HepG2 (cell line): Measurements from ENCODE around the gene TTF2. TPM values are rescaled to one million over a fixed set of nuclear protein-coding genes. Genes with fewer than 3 reads are reported as not detected.

ENCODE experiments used
- ATAC-seq: fragments of 200-7000 bp; cut with Tn5 transposase; 3 replicates; pipeline ENCODE4 v1.9.1; 2020; ENCODE audit warnings: mild to moderate bottlenecking, moderate library complexity
- BruUV-seq: library from RNA; stranded (reverse); fragments of 400-500 nt; replicated peaks from 2 replicates; lab custom pipeline; 2021; lab: Mats Ljungman, UMichigan
- CTCF ChIA-PET: fragments of 300-600 bp; formaldehyde crosslinking; extraction: SDS; loops from one replicate; lab custom pipeline; 2021; ENCODE audit warnings: low total read pairs, inconsistent platforms, low intra/inter-chr PET ratio; lab: Yijun Ruan, JAX
- POLR2A ChIA-PET: fragments of 350-600 bp; sonication (Branson Sonifier 250); formaldehyde crosslinking; loops from one replicate; lab custom pipeline; 2020; ENCODE audit warnings: antibody characterized with exemption, inconsistent platforms; lab: Yijun Ruan, JAX
- DNase-seq: peaks from one replicate; pipeline ENCODE4 v3.0.0-alpha.2; 2015; ENCODE audit warnings: low spot score
- FAIRE-seq: peaks from 3 replicates; lab custom pipeline; 2011; peaks lifted over from hg19 to GRCh38; lab: Jason Lieb, UNC
- H2AFZ ChIP-seq: one replicate; pipeline ENCODE4 v1.6.1; 2011; ENCODE audit warnings: low read length, inconsistent platforms
- H3K27ac ChIP-seq: fragments of 300-600 bp; 3 replicates; pipeline ENCODE4 v1.8.0; 2011; ENCODE audit warnings: mixed run types, mild to moderate bottlenecking, mixed read lengths, low read length, inconsistent platforms; ENCODE audit not compliant: insufficient read depth; ENCODE audit errors: extremely low read length
- H3K27me3 ChIP-seq, 2 experiments: fragments of 200-600 bp in 1 of 2; 2 replicates in 1 of 2; 3 replicates in 1 of 2; pipeline versions ENCODE4 v1.6.0 to v1.8.0; 2011; ENCODE audit warnings: low read length in 2 of 2, mild to moderate bottlenecking in 2 of 2, moderate library complexity in 2 of 2, inconsistent platforms in 1 of 2; ENCODE audit not compliant: insufficient read depth in 2 of 2, control insufficient read depth in 1 of 2
- H3K36me3 ChIP-seq, 2 experiments: fragments of 200-600 bp in 1 of 2; replicated peaks in 1 of 2; 2 replicates in 1 of 2; 3 replicates in 1 of 2; pipeline versions ENCODE4 v1.5.1 to v1.8.0; 2011; ENCODE audit warnings: low read length in 2 of 2, inconsistent platforms in 1 of 2; ENCODE audit not compliant: insufficient read depth in 2 of 2, control insufficient read depth in 1 of 2
- H3K4me1 ChIP-seq: 2 replicates; pipeline ENCODE4 v1.5.1; 2012; ENCODE audit warnings: low read length, inconsistent platforms; ENCODE audit not compliant: insufficient read depth
- H3K4me2 ChIP-seq: 2 replicates; pipeline ENCODE4 v1.6.0; 2011; ENCODE audit warnings: low read depth, low read length, inconsistent platforms
- H3K4me3 ChIP-seq, 3 experiments: fragments of 200-600 bp in 1 of 3; sonication (generic), shearing (Covaris generic) in 1 of 3; replicated peaks in 1 of 3; 2 replicates each; pipeline ENCODE4 v1.5.1; 2011 to 2016; ENCODE audit warnings: low read length in 3 of 3, inconsistent platforms in 2 of 3, low read depth in 2 of 3, mild to moderate bottlenecking in 2 of 3, control low read depth in 1 of 3, mixed read lengths in 1 of 3; ENCODE audit not compliant: insufficient read depth in 1 of 3
- H3K79me2 ChIP-seq: one replicate; pipeline ENCODE4 v1.6.1; 2011; ENCODE audit warnings: low read length, inconsistent platforms; ENCODE audit not compliant: insufficient read depth
- H3K9ac ChIP-seq: 2 replicates; pipeline ENCODE4 v1.6.0; 2011; ENCODE audit warnings: mild to moderate bottlenecking, low read depth, low read length, inconsistent platforms; ENCODE audit not compliant: insufficient read depth
- H3K9me3 ChIP-seq: 2 replicates; pipeline ENCODE4 v1.5.1; 2012; ENCODE audit warnings: mild to moderate bottlenecking, low read length
- H4K20me1 ChIP-seq: 2 replicates; pipeline ENCODE4 v1.6.0; 2011; ENCODE audit warnings: inconsistent platforms, mild to moderate bottlenecking, low read length, moderate library complexity; ENCODE audit not compliant: insufficient read depth
- ARNTL ChIP-seq: sonication (generic); formaldehyde crosslinking; IDR thresholded peaks from 2 replicates; pipeline ENCODE4 v1.4.0; 2020; ENCODE audit warnings: mild to moderate bottlenecking, missing genetic modification reagents
- FOXA3 ChIP-seq: IDR thresholded peaks from 2 replicates; pipeline ENCODE4 v1.6.1; 2016; ENCODE audit warnings: missing genetic modification reagents, missing compliant biosample characterization
- GTF3A ChIP-seq: sonication (generic); formaldehyde crosslinking; conservative IDR thresholded peaks from 2 replicates; pipeline ENCODE4 v1.4.0; 2020; ENCODE audit warnings: mild to moderate bottlenecking, missing genetic modification reagents
- MEF2D ChIP-seq: sonication (generic); formaldehyde crosslinking; IDR thresholded peaks from 2 replicates; pipeline ENCODE4 v1.5.1; 2020; ENCODE audit warnings: mild to moderate bottlenecking, missing genetic modification reagents
- MYC ChIP-seq: sonication (generic); formaldehyde crosslinking; IDR thresholded peaks from 2 replicates; pipeline ENCODE4 v1.9.0; 2021; ENCODE audit warnings: missing genetic modification reagents, borderline replicate concordance
- NR3C1 ChIP-seq: sonication (generic); formaldehyde crosslinking; IDR thresholded peaks from 2 replicates; pipeline ENCODE4 v1.4.0; 2020; ENCODE audit warnings: missing genetic modification reagents
- RXRA ChIP-seq: sonication (generic); formaldehyde crosslinking; IDR thresholded peaks from 2 replicates; pipeline ENCODE4 v1.5.1; 2020; ENCODE audit warnings: missing genetic modification reagents
- SIX4 ChIP-seq: sonication (generic); formaldehyde crosslinking; IDR thresholded peaks from 2 replicates; pipeline ENCODE4 v1.4.0; 2020; ENCODE audit warnings: missing genetic modification reagents
- SP5 ChIP-seq: IDR thresholded peaks from 2 replicates; pipeline ENCODE4 v1.6.1; 2016; ENCODE audit warnings: low read depth, borderline replicate concordance
- XBP1 ChIP-seq: sonication (generic); formaldehyde crosslinking; IDR thresholded peaks from 2 replicates; pipeline ENCODE4 v1.5.0; 2020; ENCODE audit warnings: missing genetic modification reagents
- ZBTB26 ChIP-seq: IDR thresholded peaks from 2 replicates; pipeline ENCODE4 v1.6.1; 2016; ENCODE audit warnings: missing compliant biosample characterization, missing genetic modification reagents, borderline replicate concordance
- ZFP1 ChIP-seq: IDR thresholded peaks from 2 replicates; pipeline ENCODE4 v1.6.1; 2016
- ZNF282 ChIP-seq: fragments of 450-650 bp; IDR thresholded peaks from 2 replicates; pipeline ENCODE4 v1.6.1; 2018; ENCODE audit not compliant: partially characterized antibody
- ZNF446 ChIP-seq: sonication (generic); formaldehyde crosslinking; IDR thresholded peaks from 2 replicates; pipeline ENCODE4 v1.5.0; 2020; ENCODE audit warnings: mild to moderate bottlenecking, missing genetic modification reagents
- ZNF670 ChIP-seq: sonication (generic); formaldehyde crosslinking; IDR thresholded peaks from 2 replicates; pipeline ENCODE4 v1.8.0; 2022; ENCODE audit warnings: mild to moderate bottlenecking, missing genetic modification reagents, borderline replicate concordance
- ZZZ3 ChIP-seq: sonication (generic); formaldehyde crosslinking; IDR thresholded peaks from 2 replicates; pipeline ENCODE4 v1.4.0; 2020; ENCODE audit warnings: missing genetic modification reagents, mild to moderate bottlenecking, borderline replicate concordance
- WGBS: methylation state at CpG from one replicate; pipeline ENCODE4 v1.1.6; 2017; ENCODE audit warnings: low lambda C conversion rate; 5-methylcytosine and 5-hydroxymethylcytosine counted together
- in situ Hi-C: cut with HindIII; loops from 2 replicates; pipeline ENCODE4 v1.10.0; 2017; ENCODE audit warnings: low pct_unique_long_range_greater_than_20kb; ENCODE audit not compliant: extremely low pct_ligation_motif_present
- intact Hi-C: fragments of 100-400 bp; cut with micrococcal nuclease; formaldehyde crosslinking; loops from one replicate; pipeline ENCODE4 v1.10.0; 2022; ENCODE audit not compliant: unreplicated experiment
- polyA plus RNA-seq, 8 experiments: library from polyadenylated mRNA; depleted of rRNA in 3 of 8; stranded (reverse) in 7 of 8; unstranded in 1 of 8; fragments of >200 nt; fragmentation: Illumina TruSeq in 4 of 8; extraction: Trizol in 4 of 8; gene quantifications; 2 replicates each; pipeline versions ENCODE4 v1.2.1 to v1.2.3, GENCODE V29; 2011 to 2016; ENCODE audit warnings: low read depth in 4 of 8, missing spikeins in 1 of 8, mixed read lengths in 1 of 8; ENCODE audit not compliant: insufficient read depth in 1 of 8
- total RNA-seq, 5 experiments: library from RNA; depleted of rRNA; stranded (reverse); fragments of >200 nt; fragmentation: Illumina TruSeq; extraction: Trizol; gene quantifications; 2 replicates each; pipeline ENCODE4 v1.2.3, GENCODE V29; 2016; ENCODE audit warnings: low read depth in 1 of 5
- TF ChIP-seq, protein P1 (sequence below): sonication (generic); formaldehyde crosslinking; IDR thresholded peaks from 2 replicates; pipeline ENCODE4 v1.8.1; 2023; ENCODE audit warnings: mild to moderate bottlenecking, missing genetic modification reagents, borderline replicate concordance
- TF ChIP-seq, protein P2 (sequence below): sonication (generic); formaldehyde crosslinking; IDR thresholded peaks from 2 replicates; pipeline ENCODE4 v1.4.0; 2020; ENCODE audit warnings: missing genetic modification reagents

The TTF2 gene
- total and polyA plus RNA-seq, 2 of the 13 experiments (the other 11 are each of a cell fraction or from before 2014, with no cell fraction given), result 12.8 to 48.9 TPM

DNA sequence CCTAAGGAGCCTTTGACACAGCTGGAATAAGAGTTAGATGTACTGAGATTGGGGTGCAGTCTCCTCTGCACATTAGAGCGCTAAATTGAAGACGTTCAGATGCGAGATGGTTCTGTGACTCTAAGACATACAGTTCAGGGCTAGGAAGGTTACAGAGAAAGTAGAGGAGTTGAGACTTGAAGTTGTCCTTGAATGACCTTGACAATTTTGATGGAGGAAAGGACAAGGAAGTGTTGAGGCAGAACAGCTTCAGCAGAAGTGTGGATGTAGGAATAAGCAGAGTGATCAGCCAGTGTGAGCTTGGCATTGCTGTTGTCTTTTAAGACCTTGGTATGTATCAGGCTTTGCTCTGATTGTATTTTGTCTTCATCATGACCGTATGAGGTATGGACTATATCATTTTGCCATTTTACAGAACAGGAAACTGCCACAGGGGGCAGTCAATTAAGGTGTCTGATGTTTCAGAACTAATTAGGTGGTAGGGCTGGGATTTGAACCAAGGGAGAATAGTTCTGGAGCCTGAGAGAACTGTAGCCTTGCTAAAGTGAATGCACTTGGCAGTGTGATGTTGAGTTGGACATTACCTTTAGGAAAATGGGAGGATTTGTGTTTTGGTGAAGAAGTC lies 9.2 kb downstream of the TTF2 start:
- no peak for DNase-seq
- Histone ChIP-seq H3K4me3 (no peak overlapping the region), H3K27ac (no peak overlapping the region), H2AFZ (no peak overlapping the region), H3K27me3 (no peaks in the 10 kb centered on the region)
- CTCF ChIA-PET, result interaction anchor here (2.3 kb wide), 1 partner anchor 59 kb away, joined by 23 read pairs; no protein-coding TSS in a partner anchor
- no peak for ATAC-seq
- no TSS peak for BruUV-seq
- intact Hi-C loops, result no loop called here
- TF ChIP-seq ARNTL (CRISPR knock-in tag), result no peak
- no peak for TF ChIP-seq SIX4 (CRISPR knock-in tag)
- TF ChIP-seq ZBTB26 (CRISPR knock-in tag), result no peak
- TF ChIP-seq ZZZ3 (CRISPR knock-in tag), result no peak
- TF ChIP-seq ZFP1 (CRISPR knock-in tag), result no peak
- no peak for TF ChIP-seq ZNF282
- TF ChIP-seq ZNF446, result no peak
- no peak for TF ChIP-seq ZNF670 (CRISPR knock-in tag)
- TF ChIP-seq GTF3A, result no peak
- TF ChIP-seq, protein P1, sequence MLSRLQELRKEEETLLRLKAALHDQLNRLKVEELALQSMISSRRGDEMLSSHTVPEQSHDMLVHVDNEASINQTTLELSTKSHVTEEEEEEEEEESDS (CRISPR knock-in tag), result no peak
- TF ChIP-seq NR3C1 (CRISPR knock-in tag), result no peak
- TF ChIP-seq SP5 (CRISPR knock-in tag), result no peak
- TF ChIP-seq, protein P2, sequence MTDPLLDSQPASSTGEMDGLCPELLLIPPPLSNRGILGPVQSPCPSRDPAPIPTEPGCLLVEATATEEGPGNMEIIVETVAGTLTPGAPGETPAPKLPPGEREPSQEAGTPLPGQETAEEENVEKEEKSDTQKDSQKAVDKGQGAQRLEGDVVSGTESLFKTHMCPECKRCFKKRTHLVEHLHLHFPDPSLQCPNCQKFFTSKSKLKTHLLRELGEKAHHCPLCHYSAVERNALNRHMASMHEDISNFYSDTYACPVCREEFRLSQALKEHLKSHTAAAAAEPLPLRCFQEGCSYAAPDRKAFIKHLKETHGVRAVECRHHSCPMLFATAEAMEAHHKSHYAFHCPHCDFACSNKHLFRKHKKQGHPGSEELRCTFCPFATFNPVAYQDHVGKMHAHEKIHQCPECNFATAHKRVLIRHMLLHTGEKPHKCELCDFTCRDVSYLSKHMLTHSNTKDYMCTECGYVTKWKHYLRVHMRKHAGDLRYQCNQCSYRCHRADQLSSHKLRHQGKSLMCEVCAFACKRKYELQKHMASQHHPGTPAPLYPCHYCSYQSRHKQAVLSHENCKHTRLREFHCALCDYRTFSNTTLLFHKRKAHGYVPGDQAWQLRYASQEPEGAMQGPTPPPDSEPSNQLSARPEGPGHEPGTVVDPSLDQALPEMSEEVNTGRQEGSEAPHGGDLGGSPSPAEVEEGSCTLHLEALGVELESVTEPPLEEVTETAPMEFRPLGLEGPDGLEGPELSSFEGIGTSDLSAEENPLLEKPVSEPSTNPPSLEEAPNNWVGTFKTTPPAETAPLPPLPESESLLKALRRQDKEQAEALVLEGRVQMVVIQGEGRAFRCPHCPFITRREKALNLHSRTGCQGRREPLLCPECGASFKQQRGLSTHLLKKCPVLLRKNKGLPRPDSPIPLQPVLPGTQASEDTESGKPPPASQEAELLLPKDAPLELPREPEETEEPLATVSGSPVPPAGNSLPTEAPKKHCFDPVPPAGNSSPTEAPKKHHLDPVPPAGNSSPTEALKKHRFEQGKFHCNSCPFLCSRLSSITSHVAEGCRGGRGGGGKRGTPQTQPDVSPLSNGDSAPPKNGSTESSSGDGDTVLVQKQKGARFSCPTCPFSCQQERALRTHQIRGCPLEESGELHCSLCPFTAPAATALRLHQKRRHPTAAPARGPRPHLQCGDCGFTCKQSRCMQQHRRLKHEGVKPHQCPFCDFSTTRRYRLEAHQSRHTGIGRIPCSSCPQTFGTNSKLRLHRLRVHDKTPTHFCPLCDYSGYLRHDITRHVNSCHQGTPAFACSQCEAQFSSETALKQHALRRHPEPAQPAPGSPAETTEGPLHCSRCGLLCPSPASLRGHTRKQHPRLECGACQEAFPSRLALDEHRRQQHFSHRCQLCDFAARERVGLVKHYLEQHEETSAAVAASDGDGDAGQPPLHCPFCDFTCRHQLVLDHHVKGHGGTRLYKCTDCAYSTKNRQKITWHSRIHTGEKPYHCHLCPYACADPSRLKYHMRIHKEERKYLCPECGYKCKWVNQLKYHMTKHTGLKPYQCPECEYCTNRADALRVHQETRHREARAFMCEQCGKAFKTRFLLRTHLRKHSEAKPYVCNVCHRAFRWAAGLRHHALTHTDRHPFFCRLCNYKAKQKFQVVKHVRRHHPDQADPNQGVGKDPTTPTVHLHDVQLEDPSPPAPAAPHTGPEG (CRISPR knock-in tag), result no peak
- TF ChIP-seq FOXA3, result no peak
- no peak for TF ChIP-seq XBP1
- TF ChIP-seq MYC, result no peak
- TF ChIP-seq MEF2D (CRISPR knock-in tag), result no peak
- no peak for TF ChIP-seq RXRA
- TF ChIP-seq, all 625 proteins: peak for 0
- H3K9ac ChIP-seq, result no peak overlapping the region
- WGBS, result 97% methylated on average over 4 of the region's 4 CpGs
- H3K9me3 ChIP-seq, result no peaks in the 10 kb centered on the region
- in situ Hi-C loops, result loop anchor here (5.0 kb wide), 1 partner anchor 213 kb away; no protein-coding TSS in a partner anchor
- peaks cover 0 to 8% of the 10 kb centered on the region in 2 experiments; a peak in 1 of 5 replicates for H3K36me3 ChIP-seq
- FAIRE-seq, result no peak
- H3K4me1 ChIP-seq, result no peaks in the 10 kb centered on the region
- POLR2A ChIA-PET, result no interaction called here
- H4K20me1 ChIP-seq, result no peaks in the 10 kb centered on the region
- H3K4me2 ChIP-seq, result no peak overlapping the region
- H3K79me2 ChIP-seq, result no peaks in the 10 kb centered on the region
